ENCODE results near the gene DROSHA. TPM values are rescaled to one million over a fixed set of nuclear protein-coding genes. Genes with fewer than 3 reads are reported as not detected.

DROSHA gene
- total RNA-seq, 1 donor from 2014 or later: 59.8 TPM

DNA sequence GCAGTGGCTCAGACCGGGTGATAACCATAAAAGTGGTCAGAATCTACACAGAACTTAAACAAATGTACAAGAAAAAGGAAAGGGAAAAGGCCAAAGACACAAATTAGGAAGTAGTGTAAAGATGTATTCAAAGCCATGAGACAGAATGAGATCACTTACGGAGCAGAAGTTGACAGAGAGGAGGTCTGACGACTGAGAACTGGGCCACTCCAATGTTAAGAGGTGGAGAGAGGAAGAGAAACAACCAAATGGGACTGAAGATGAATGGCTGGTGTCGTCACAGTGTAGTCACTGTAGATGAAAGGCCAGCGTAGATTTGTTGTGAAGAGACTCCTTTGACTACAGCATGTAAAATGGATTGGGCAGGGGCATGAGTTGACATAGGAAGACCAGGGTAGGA is 114.4 kb downstream of the DROSHA start:
- Mint-ChIP-seq H3K27me3 (no peaks in the 10 kb centered on the region), H3K9me3 (no peaks in the 10 kb centered on the region), H3K27ac (no peak overlapping the region), H3K36me3 (ENCODE audit: low read depth) (peaks cover 38% of the 10 kb centered on the region), H3K4me3 (no peak overlapping the region), H3K4me1 (no peaks in the 10 kb centered on the region)
- DNase-seq: no peak
- intact Hi-C loops (cut with micrococcal nuclease): no loop called here
- ChIA-PET CTCF (no interaction called here), POLR2A (no interaction called here)
- TF ChIP-seq, protein P1, sequence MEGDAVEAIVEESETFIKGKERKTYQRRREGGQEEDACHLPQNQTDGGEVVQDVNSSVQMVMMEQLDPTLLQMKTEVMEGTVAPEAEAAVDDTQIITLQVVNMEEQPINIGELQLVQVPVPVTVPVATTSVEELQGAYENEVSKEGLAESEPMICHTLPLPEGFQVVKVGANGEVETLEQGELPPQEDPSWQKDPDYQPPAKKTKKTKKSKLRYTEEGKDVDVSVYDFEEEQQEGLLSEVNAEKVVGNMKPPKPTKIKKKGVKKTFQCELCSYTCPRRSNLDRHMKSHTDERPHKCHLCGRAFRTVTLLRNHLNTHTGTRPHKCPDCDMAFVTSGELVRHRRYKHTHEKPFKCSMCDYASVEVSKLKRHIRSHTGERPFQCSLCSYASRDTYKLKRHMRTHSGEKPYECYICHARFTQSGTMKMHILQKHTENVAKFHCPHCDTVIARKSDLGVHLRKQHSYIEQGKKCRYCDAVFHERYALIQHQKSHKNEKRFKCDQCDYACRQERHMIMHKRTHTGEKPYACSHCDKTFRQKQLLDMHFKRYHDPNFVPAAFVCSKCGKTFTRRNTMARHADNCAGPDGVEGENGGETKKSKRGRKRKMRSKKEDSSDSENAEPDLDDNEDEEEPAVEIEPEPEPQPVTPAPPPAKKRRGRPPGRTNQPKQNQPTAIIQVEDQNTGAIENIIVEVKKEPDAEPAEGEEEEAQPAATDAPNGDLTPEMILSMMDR (IDR thresholded peaks at IDR 0.05): no peak
- ATAC-seq (ENCODE audit: low read depth): no peak

DNA sequence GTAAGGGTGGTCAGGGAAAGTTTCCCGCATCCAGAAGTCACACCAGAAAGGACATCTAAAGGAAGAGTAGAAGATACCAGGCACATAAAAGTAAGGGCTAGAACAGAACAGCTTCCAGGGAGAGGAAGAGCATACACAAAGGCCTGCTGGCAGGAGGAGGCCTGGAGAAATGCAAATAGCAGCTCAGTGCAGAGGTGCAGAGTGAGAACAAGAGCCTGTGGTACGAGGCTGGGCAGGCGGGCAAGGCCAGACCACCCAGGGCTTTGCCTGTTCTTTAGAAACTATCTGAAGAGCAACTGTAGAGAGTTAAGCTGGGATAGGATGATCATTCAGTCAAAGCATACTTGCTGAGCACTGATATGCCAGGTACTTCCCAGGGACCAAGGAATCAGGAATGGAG is 115.3 kb downstream of the DROSHA start:
- Mint-ChIP-seq H3K36me3 (ENCODE audit: low read depth) (peaks cover 40% of the 10 kb centered on the region), H3K4me3 (no peak overlapping the region), H3K27ac (no peak overlapping the region), H3K4me1 (no peaks in the 10 kb centered on the region), H3K9me3 (no peaks in the 10 kb centered on the region), H3K27me3 (no peaks in the 10 kb centered on the region)
- DNase-seq (no peak), ATAC-seq (ENCODE audit: low read depth) (no peak)
- ChIA-PET POLR2A (no interaction called here), CTCF (no interaction called here)
- TF ChIP-seq, protein P1 (IDR thresholded peaks at IDR 0.05): no peak
- intact Hi-C loops (cut with micrococcal nuclease): no loop called here

DNA sequence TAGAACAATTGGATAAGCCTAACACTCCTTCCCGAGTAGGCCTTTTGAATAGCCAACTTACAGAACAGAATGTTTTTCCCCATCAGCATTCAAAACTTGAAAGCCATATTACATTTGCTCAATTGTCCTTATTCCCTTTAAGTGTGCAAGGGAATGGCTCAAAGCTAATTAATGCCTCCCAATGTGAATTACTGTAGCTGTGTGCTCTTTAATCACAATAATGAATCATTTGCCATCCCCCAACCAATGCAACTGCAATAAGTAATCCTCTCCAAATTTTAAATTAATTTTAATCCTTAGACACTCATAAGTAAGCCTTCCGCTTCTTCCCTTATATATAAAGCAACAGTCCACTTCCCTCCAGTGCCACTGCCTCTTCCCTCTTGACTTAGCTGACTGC is 115.9 kb downstream of the DROSHA start:
- no peaks in the 10 kb centered on the region for H3K9me3 Mint-ChIP-seq
- TF ChIP-seq, protein P1 (IDR thresholded peaks at IDR 0.05): no peak
- no peaks in the 10 kb centered on the region for H3K4me1 Mint-ChIP-seq
- H3K27ac Mint-ChIP-seq: no peak overlapping the region
- ChIA-PET POLR2A (no interaction called here), CTCF (no interaction called here)
- intact Hi-C loops (cut with micrococcal nuclease): no loop called here
- DNase-seq (no peak), ATAC-seq (ENCODE audit: low read depth) (no peak)
- no peaks in the 10 kb centered on the region for H3K27me3 Mint-ChIP-seq
- H3K36me3 Mint-ChIP-seq (ENCODE audit: low read depth): peaks cover 34% of the 10 kb centered on the region
- no peak overlapping the region for H3K4me3 Mint-ChIP-seq

DNA sequence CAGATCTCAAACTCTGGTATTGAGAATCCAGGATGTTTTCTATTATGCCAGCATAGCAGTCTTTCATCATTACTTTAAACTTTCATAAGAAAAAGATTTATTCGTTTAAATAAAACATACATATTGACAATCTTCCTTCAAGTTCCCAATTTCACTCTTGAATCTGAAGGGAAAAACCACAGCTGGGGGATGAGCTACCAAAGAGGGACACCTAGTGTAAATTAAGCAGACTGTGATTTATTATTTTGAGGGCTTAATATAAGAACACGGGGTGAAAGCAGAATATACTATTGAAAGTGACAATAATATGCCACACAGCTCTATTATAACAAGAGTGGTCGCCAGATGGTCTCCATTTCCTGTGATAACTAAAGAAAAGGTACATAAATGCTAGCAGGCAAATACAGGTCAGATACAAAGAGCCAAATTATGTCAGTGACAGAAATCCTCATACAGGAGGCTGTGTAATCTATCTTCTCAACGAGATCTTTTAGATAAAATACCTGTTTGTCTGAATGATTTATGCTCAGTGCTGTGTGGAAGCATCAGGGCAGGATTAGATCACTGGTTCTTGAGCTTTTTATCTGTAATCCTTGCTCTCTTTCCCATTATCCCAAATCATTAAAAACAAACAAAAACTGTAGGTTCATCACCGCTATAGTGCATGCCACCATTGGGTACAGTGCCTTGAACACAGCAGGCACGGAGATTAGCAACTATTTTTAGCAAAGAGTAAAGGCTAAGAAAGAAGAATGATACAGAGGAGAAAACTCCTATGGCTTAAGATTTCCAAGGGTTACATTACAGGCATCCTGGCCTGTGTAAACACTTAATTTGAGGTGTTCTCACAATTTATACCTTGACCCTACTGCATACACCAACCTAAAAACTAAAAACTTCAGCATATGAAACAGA is 116.6 kb downstream of the DROSHA start:
- ATAC-seq (ENCODE audit: low read depth) (no peak), DNase-seq (no peak)
- Mint-ChIP-seq H3K27me3 (no peaks in the 10 kb centered on the region), H3K4me1 (no peaks in the 10 kb centered on the region), H3K9me3 (no peaks in the 10 kb centered on the region), H3K4me3 (no peak overlapping the region), H3K27ac (no peak overlapping the region), H3K36me3 (ENCODE audit: low read depth) (peaks cover 34% of the 10 kb centered on the region)
- TF ChIP-seq, protein P1 (IDR thresholded peaks at IDR 0.05): no peak
- intact Hi-C loops (cut with micrococcal nuclease): no loop called here
- POLR2A ChIA-PET: no interaction called here
- CTCF ChIA-PET: no interaction called here

DNA sequence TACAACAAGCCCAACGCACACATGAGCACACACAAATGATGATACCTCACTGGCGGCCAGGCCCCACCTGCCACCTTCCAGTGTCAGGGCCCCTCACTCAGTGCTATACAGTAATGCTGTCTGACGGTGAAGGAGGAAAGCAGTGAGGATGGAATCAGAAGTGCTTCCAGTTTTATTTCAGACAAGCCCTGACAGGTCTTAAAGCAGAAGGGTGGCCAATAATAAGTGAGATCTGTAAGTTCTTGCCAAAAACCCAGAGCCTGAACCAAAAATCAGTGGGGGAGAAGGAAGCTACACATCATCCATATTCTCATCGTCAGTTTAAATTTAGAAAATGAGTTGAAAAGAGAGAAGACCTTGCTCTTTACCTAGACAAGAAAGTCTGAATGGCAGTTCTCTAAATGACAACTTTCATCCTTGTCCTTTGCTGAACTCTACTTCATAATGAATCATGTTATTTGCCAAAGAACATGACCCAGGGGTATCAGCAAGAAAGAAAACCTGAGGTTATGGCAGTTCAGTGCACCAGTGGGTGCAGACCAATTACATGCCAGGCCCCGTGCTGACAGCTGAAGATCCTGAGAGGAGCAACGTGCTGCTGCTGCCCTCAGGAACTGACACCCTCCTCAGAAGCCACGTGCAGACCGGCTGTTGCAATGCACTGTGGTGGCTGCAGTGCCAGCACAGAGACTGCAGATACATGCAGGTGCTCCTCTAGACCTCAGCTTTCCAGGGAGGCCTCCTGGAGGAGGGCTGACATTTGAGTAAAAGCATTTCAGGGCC is 118.7 kb downstream of the DROSHA start:
- POLR2A ChIA-PET: no interaction called here
- ATAC-seq (ENCODE audit: low read depth) (no peak), DNase-seq (no peak)
- Mint-ChIP-seq H3K4me3 (no peak overlapping the region), H3K9me3 (no peaks in the 10 kb centered on the region), H3K27me3 (no peaks in the 10 kb centered on the region), H3K27ac (no peak overlapping the region), H3K4me1 (no peaks in the 10 kb centered on the region), H3K36me3 (ENCODE audit: low read depth) (peaks cover 50% of the 10 kb centered on the region)
- TF ChIP-seq, protein P1 (IDR thresholded peaks at IDR 0.05): no peak
- CTCF ChIA-PET: no interaction called here
- intact Hi-C loops (cut with micrococcal nuclease): no loop called here
